GM19238 (cell line): ENCODE data around the gene BANF1.
"Not testable (repeated sequence)": the region's sequence is repeated elsewhere in the genome, so short reads cannot be mapped to it uniquely, and the experiment has no call there.

Experiments used
- DNase-seq: peaks from one replicate; pipeline ENCODE4 v3.0.0; 2011; ENCODE audit warnings: low spot score; ENCODE audit not compliant: insufficient read length

Gene BANF1

GRCh38 chr11:65978391-65979238, 23.7 kb upstream of the BANF1 start:
- no peak for DNase-seq

- DNase-seq: no peak
These were observed 23.0 kb upstream of the BANF1 start for GRCh38 chr11:65979261-65979759.

GRCh38 chr11:65981101-65981740, 21.1 kb upstream of the BANF1 start:
- no peak for DNase-seq

- DNase-seq: no peak
These were observed 20.1 kb upstream of the BANF1 start for GRCh38 chr11:65981972-65982823.

DNA sequence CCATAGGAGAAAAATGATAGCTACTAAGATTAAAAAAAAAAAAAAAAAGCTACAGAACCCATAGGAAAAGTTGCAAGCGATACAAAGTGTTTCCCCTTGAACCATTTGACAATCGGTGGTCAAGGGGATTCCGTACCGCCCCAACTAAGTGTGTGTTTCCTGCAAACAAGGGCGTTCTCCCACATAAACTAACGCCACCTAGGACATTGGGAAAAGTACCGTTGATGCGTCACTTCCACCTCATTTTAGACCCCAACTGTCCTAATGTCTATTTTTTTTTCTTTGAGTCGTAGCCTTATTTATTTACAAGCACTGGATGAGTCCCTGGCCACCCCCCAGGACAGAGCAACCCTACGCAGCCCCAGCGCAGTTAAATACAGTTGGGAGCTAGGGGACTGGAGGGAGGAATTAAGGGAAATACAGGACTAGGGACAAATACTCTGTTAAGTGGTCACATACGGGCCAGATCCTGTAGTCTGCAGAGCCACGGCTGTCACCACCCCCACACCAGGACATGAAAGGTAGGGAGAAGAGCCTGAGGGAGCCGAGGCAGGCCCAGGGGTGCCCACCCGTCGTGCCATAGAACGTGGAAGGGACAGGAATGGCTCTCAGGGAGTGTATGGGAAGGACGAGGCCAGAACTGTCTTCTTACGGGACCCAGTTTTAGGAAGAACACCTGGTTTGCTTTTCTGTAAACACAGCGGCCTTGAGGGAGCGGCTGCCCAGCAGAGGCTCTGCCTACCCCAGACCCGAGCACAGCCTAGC, 19.3 kb upstream of the BANF1 start:
- no peak for DNase-seq

DNA sequence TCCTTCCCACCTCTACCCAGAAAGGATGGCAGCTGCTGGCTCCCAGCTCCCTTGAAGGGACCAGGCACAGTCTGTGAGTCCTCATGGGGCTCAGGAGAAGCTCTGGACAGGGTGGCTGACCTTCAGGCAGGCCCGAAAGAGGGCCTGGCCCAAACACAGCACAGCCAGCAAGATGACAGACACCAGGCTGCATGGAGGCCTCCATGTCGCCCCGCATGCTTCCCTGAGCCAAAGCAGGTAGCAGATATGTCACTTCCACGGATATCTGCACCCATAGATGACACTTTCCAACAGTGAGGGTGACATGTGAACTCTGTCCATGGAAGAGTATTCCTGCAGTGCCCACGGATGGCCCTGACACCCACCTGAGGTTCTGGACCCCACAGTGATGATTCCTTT, 18.7 kb upstream of the BANF1 start:
- no peak for DNase-seq

DNA sequence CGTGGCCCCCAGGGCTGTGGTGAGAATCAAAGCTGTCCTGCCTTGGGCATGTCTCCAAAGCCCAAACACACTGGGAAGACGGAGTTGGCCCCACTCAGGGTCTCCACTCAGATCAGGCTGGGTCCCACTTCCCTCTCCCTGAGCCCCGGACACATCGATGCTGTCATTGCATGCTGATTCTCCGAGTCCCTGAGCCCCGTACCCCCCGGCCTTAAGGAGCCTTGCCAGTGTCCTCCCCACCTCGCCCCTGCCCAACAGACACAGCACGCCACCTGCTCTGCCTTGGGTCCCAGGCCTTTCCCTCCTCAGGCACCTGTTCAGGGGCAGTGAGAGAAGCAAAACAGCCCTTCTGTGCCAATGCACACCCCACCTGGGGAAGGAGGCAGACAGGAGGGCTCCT, 15.0 kb upstream of the BANF1 start:
- no peak for DNase-seq

GRCh38 chr11:65988791-65989592, 13.3 kb upstream of the BANF1 start:
- DNase-seq: peak; percentile 87

DNA sequence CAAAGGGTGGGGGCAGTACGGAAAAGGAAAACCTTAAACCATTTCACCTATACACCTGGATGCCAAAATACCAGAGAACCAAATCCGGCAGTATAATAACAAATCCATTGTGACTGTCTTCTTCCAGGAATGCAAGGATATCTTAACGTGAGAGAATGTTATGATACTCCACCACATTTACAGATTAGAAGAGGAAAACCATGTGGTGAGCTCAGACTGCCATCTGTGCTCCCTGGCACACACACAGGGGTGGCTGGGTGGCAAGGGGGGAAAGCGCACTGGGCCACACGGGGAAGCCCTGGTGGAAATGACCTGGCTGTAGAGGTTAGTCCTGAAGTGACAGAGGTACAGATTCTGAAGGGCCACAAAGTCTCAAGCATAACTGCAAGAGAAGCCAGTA, 10.2 kb upstream of the BANF1 start:
- no peak for DNase-seq

- no peak for DNase-seq
These were observed 5.0 kb upstream of the BANF1 start for GRCh38 chr11:65997286-65997685.

- peak; percentile 75 for DNase-seq
These were observed 434 bp downstream of the BANF1 start for GRCh38 chr11:66002648-66003225.

- DNase-seq: no peak
These were observed 988 bp downstream of the BANF1 start for GRCh38 chr11:66003291-66003690.

GRCh38 chr11:66004186-66004585, 1.9 kb downstream of the BANF1 start:
- no peak for DNase-seq

GRCh38 chr11:66006134-66006890, 4.0 kb downstream of the BANF1 start:
- DNase-seq: no peak

DNA sequence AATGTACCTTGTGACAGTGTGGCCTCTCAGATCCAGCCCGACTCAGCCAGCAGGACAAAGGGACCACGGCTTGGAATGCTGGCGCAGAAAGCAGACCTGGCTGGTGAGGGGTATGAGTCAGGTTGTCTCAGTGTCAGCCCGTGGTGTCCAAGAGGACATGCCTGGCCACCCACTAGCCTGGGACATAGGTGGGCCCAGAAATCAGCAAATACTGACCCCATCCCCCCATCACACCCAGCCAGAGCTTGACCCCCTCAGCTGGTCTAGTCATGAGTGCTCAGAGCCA, 4.5 kb downstream of the BANF1 start:
- no peak for DNase-seq

- DNase-seq: no peak
These were observed 4.9 kb downstream of the BANF1 start for GRCh38 chr11:66007201-66007634.

GRCh38 chr11:66008095-66008467, 5.8 kb downstream of the BANF1 start:
- DNase-seq: no peak

GRCh38 chr11:66008468-66009101, 6.3 kb downstream of the BANF1 start:
- DNase-seq: no peak

DNA sequence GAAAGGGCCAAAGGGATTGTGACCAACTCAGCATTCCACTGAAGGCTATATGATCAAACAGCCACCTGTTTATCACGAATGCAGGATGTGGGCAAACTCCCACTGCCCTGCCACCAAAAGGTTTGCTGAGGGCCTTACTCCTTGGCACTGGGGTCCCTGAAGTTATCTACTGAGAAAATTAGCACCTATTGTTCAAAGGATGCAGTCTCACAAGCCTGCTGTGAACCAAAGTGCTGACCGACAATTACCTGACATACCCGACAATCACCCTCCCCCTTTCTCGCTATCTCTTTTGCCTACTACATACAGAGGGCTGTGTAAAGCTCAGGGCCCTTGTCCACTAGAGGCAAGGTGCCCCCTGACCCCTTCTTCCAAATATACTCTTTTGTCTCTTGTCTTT, 7.7 kb downstream of the BANF1 start:
- not testable (repeated sequence) for DNase-seq
